GM23248 (cell line): ENCODE data around the gene CFAP54. TPM values are rescaled to one million over a fixed set of nuclear protein-coding genes. Genes with fewer than 3 reads are reported as not detected.

Experiments used
- DNase-seq: peaks from one replicate; pipeline ENCODE4 v3.0.0-alpha.2; 2015
- H2AFZ ChIP-seq: fragments of 200-600 bp; sonication (generic); 2 replicates; pipeline ENCODE4 v1.6.1; 2016; ENCODE audit warnings: antibody characterized with exemption
- H3F3A ChIP-seq: fragments of 200-600 bp; sonication (generic); 2 replicates; pipeline ENCODE4 v1.6.1; 2016; ENCODE audit warnings: mild to moderate bottlenecking, antibody characterized with exemption, mixed run types; ENCODE audit not compliant: insufficient read depth
- H3K27ac ChIP-seq: fragments of 200-600 bp; sonication (generic); 2 replicates; pipeline ENCODE4 v1.5.1; 2016; ENCODE audit warnings: mild to moderate bottlenecking
- H3K27me3 ChIP-seq: fragments of 200-600 bp; sonication (generic); replicated peaks from 2 replicates; pipeline ENCODE4 v1.6.1; 2016; ENCODE audit warnings: mild to moderate bottlenecking; ENCODE audit not compliant: insufficient read depth
- H3K36me3 ChIP-seq: fragments of 200-600 bp; sonication (generic); 2 replicates; pipeline ENCODE4 v1.6.1; 2016; ENCODE audit warnings: low read depth, mild to moderate bottlenecking
- H3K4me1 ChIP-seq: fragments of 200-600 bp; sonication (generic); 2 replicates; pipeline ENCODE4 v1.6.1; 2016; ENCODE audit warnings: mild to moderate bottlenecking; ENCODE audit not compliant: insufficient read depth
- H3K4me2 ChIP-seq: fragments of 200-600 bp; sonication (generic); one replicate; pipeline ENCODE4 v1.6.1; 2016; ENCODE audit warnings: mild to moderate bottlenecking; ENCODE audit not compliant: unreplicated experiment
- H3K4me3 ChIP-seq: fragments of 200-600 bp; sonication (generic); 2 replicates; pipeline ENCODE4 v1.5.1; 2016; ENCODE audit warnings: mild to moderate bottlenecking
- H3K79me2 ChIP-seq: fragments of 200-600 bp; sonication (generic); 2 replicates; pipeline ENCODE4 v1.6.1; 2016; ENCODE audit warnings: mild to moderate bottlenecking; ENCODE audit not compliant: insufficient read depth
- H3K9ac ChIP-seq: fragments of 200-600 bp; sonication (generic); 2 replicates; pipeline ENCODE4 v1.6.1; 2016; ENCODE audit warnings: mild to moderate bottlenecking
- H3K9me2 ChIP-seq: fragments of 200-600 bp; sonication (generic); 2 replicates; pipeline ENCODE4 v1.6.1; 2016; ENCODE audit warnings: mixed run types, mild to moderate bottlenecking, moderate library complexity; ENCODE audit not compliant: insufficient read depth
- H3K9me3 ChIP-seq: fragments of 200-600 bp; sonication (generic); one replicate; pipeline ENCODE4 v1.6.1; 2017; ENCODE audit warnings: low read depth
- H4K20me1 ChIP-seq: fragments of 200-600 bp; sonication (generic); 2 replicates; pipeline ENCODE4 v1.6.0; 2016; ENCODE audit not compliant: insufficient read depth
- EZH2 ChIP-seq: fragments of 200-600 bp; sonication (generic); IDR thresholded peaks from 2 replicates; pipeline ENCODE4 v1.6.1; 2018; ENCODE audit warnings: antibody characterized with exemption, mild to moderate bottlenecking; ENCODE audit not compliant: insufficient read depth, poor library complexity, severe bottlenecking
- EZH2phosphoT487 ChIP-seq: fragments of 200-600 bp; sonication (generic); IDR thresholded peaks from 2 replicates; pipeline ENCODE4 v1.6.1; 2018; ENCODE audit warnings: antibody characterized with exemption, moderate library complexity, mild to moderate bottlenecking, low read depth; ENCODE audit not compliant: insufficient read depth
- WGBS, 2 experiments: methylation state at CpG; one replicate each; pipeline ENCODE4 v1.1.6; 2015 to 2017; ENCODE audit warnings: low lambda C conversion rate in 2 of 2, low coverage in 1 of 2; ENCODE audit errors: missing lambda C conversion rate in 2 of 2; 5-methylcytosine and 5-hydroxymethylcytosine counted together
- in situ Hi-C: fragments of 300-500 bp; cut with MboI; formaldehyde crosslinking; loops from 2 replicates; pipeline ENCODE4 v1.15.0; 2020
- polyA plus RNA-seq: library from polyadenylated mRNA; unstranded; fragments of >200 nt; fragmentation: Nextera tagmentation; extraction: Ambion mirVana; gene quantifications from 2 replicates; pipeline ENCODE4 v1.2.1, GENCODE V29; 2016
- total RNA-seq: library from RNA; depleted of rRNA; stranded (reverse); fragments of >200 nt; shearing (Covaris generic); gene quantifications from 2 replicates; pipeline ENCODE4 v1.2.3, GENCODE V29; 2014

Gene CFAP54
- total and polyA plus RNA-seq, 2 experiments from 2014 or later: 0.32 to 1.2 TPM

GRCh38 chr12:96886998-96887677 is 397.8 kb downstream of the CFAP54 start:
- no peak overlapping the region; the same call in 1 of the 2 replicates for H2AFZ ChIP-seq
- TF ChIP-seq EZH2phosphoT487 (no peak), EZH2 (no peak)
- H3K27ac ChIP-seq: no peak overlapping the region
- in situ Hi-C loops: no loop called here
- peaks cover 39% of the 10 kb centered on the region for H3K4me1 ChIP-seq
- H3K9me3 ChIP-seq: no peaks in the 10 kb centered on the region
- DNase-seq: no peak
- no peaks in the 10 kb centered on the region for H3K9me2 ChIP-seq
- no peak overlapping the region for H3K4me2 ChIP-seq
- no peaks in the 10 kb centered on the region for H3K79me2 ChIP-seq
- no peaks in the 10 kb centered on the region for H3K27me3 ChIP-seq
- H3K4me3 ChIP-seq: no peak overlapping the region
- H4K20me1 ChIP-seq: no peaks in the 10 kb centered on the region
- peaks cover 31% of the 10 kb centered on the region for H3F3A ChIP-seq
- H3K9ac ChIP-seq: no peak overlapping the region
- no peaks in the 10 kb centered on the region for H3K36me3 ChIP-seq
- 82 to 96% methylated on average over 4 of the region's 4 CpGs for WGBS, 2 experiments

GRCh38 chr12:96889273-96889933 is 400.0 kb downstream of the CFAP54 start:
- H3K9me3 ChIP-seq: no peaks in the 10 kb centered on the region
- H3K27me3 ChIP-seq: no peaks in the 10 kb centered on the region
- in situ Hi-C loops: no loop called here
- TF ChIP-seq EZH2phosphoT487 (no peak), EZH2 (no peak)
- H4K20me1 ChIP-seq: no peaks in the 10 kb centered on the region
- no peaks in the 10 kb centered on the region for H3K9me2 ChIP-seq
- H3K36me3 ChIP-seq: no peaks in the 10 kb centered on the region
- no peak overlapping the region for H2AFZ ChIP-seq
- no peaks in the 10 kb centered on the region for H3K79me2 ChIP-seq
- 20 to 21% methylated on average over 5 of the region's 5 CpGs for WGBS, 2 experiments
- H3K4me1 ChIP-seq: peaks cover 24% of the 10 kb centered on the region
- H3K9ac ChIP-seq: no peak overlapping the region
- peaks cover 17% of the 10 kb centered on the region for H3F3A ChIP-seq
- H3K27ac ChIP-seq: peak overlapping the region; percentile 41
- H3K4me2 ChIP-seq: peak overlapping the region; percentile 27
- DNase-seq: peak; percentile 88
- H3K4me3 ChIP-seq: peak overlapping the region; percentile 17; the same call in 1 of the 2 replicates

DNA sequence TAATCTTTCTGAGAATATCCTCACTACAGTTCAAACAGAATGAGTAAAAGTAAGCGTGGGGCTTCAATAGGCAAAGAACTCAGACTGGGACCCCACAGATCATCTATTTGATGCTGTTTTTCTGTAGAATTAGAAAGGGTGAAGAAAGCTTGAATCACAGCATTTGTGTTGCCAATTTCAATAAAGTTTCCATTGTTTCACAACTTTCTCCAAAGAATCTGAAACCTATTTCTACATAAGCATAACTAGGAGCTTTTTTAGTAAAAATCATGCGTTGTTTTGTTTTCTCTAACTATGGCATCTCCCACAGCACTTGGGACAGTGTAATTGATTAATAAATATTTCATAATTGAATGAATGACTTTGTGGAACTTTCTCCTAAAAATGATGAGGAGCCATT is 401.0 kb downstream of the CFAP54 start:
- in situ Hi-C loops: no loop called here
- Histone ChIP-seq H3F3A (peaks cover 17% of the 10 kb centered on the region), H3K27ac (peak overlapping the region; percentile 41), H3K4me2 (peak overlapping the region; percentile 27), H3K36me3 (no peaks in the 10 kb centered on the region), H3K9me3 (no peaks in the 10 kb centered on the region), H3K9me2 (no peaks in the 10 kb centered on the region), H3K27me3 (no peaks in the 10 kb centered on the region), H2AFZ (no peak overlapping the region), H3K9ac (no peak overlapping the region), H3K4me3 (no peak overlapping the region), H4K20me1 (no peaks in the 10 kb centered on the region), H3K4me1 (peaks cover 24% of the 10 kb centered on the region), H3K79me2 (no peaks in the 10 kb centered on the region)
- TF ChIP-seq EZH2phosphoT487 (no peak), EZH2 (no peak)
- peak; percentile 51 for DNase-seq
- 75% methylated on average over 2 of the region's 2 CpGs for WGBS, 2 experiments

DNA sequence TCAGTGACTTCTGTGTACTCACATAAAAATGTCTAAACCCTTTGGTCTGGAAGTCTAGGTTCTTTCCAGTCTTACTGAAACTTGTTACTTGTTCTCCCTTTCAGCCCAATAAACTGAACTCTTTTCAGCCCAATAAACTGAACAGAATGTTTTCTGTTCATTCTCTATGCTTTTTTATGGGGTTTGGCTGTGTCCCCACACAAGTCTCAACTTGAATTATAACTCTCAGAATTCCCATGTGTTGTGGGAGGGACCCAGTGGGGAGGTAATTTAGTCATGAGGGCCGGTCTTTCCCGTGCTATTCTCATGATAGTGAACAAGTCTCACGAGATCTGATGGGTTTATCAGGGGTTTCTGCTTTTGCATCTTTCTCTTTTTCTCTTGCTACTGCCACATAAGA is 402.7 kb downstream of the CFAP54 start:
- H3K9ac ChIP-seq: no peak overlapping the region
- H3K27ac ChIP-seq: no peak overlapping the region
- no peaks in the 10 kb centered on the region for H3K36me3 ChIP-seq
- WGBS, 2 experiments: 50 to 52% methylated on average over 3 of the region's 3 CpGs
- no peaks in the 10 kb centered on the region for H4K20me1 ChIP-seq
- H3K27me3 ChIP-seq: no peaks in the 10 kb centered on the region
- peaks cover 17% of the 10 kb centered on the region for H3F3A ChIP-seq
- H3K9me2 ChIP-seq: no peaks in the 10 kb centered on the region
- TF ChIP-seq EZH2phosphoT487 (no peak), EZH2 (no peak)
- H3K9me3 ChIP-seq: no peaks in the 10 kb centered on the region
- H3K79me2 ChIP-seq: no peaks in the 10 kb centered on the region
- H3K4me3 ChIP-seq: no peak overlapping the region
- H2AFZ ChIP-seq: no peak overlapping the region
- H3K4me2 ChIP-seq: no peak overlapping the region
- peaks cover 24% of the 10 kb centered on the region for H3K4me1 ChIP-seq
- in situ Hi-C loops: no loop called here
- DNase-seq: no peak
